Measurements from ENCODE around the gene MLKL. TPM values are rescaled to one million over a fixed set of nuclear protein-coding genes. Genes with fewer than 3 reads are reported as not detected.

MLKL gene
- total and polyA plus RNA-seq, 2 of the 13 experiments (the other 11 are each of a cell fraction or from before 2014, with no cell fraction given): 6.4 to 10.7 TPM

DNA sequence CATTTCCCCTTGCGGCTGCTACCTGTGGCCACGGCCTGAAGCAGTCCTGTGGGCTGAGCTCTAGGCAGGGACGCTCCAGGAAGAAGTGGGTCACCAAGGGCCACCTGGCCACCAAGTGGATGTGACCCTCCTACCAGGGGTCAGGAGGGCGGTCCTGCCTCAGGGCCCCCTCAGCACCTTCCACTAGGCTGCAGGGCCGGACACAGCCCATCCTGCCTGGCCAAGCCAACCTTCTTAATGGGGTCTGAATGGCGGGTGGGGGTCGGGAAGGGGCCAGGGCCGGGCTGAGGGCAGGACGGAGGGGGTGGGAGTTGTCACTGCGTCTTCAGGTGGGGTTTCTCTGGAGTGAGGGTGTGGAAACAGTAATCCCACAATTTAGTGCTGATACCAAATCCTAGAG is 13.2 kb upstream of the MLKL start:
- no peak overlapping the region for H3K27ac ChIP-seq (ENCODE audit: extremely low read length, insufficient read depth, low read length)
- in situ Hi-C loops (cut with HindIII; ENCODE audit: extremely low pct_ligation_motif_present, low pct_unique_long_range_greater_than_20kb): no loop called here
- ChIA-PET CTCF (ENCODE audit: low intra/inter-chr PET ratio, low total read pairs) (no interaction called here), POLR2A (interaction anchor here (1.2 kb wide), 1 partner anchor 13 kb away, joined by 5 read pairs; the partner anchor contains the start of gene MLKL)
- no peak overlapping the region for H3K9ac ChIP-seq (ENCODE audit: insufficient read depth, low read depth, low read length)
- peaks cover 14% of the 10 kb centered on the region for H3K4me1 ChIP-seq (ENCODE audit: insufficient read depth, low read length)
- no peak overlapping the region for H2AFZ ChIP-seq (ENCODE audit: low read length)
- H3K4me2 ChIP-seq (ENCODE audit: low read depth, low read length): no peak overlapping the region
- BruUV-seq (replicated peaks): no TSS peak
- H3K79me2 ChIP-seq (ENCODE audit: insufficient read depth, low read length): no peaks in the 10 kb centered on the region
- DNase-seq (ENCODE audit: low spot score) (no peak), ATAC-seq (no peak), FAIRE-seq (no peak)
- H3K27me3 ChIP-seq (ENCODE audit: control insufficient read depth in 1 of 2, insufficient read depth in 2 of 2, low read length in 2 of 2): peaks cover 20 to 56% of the 10 kb centered on the region in 2 experiments
- WGBS (ENCODE audit: low lambda C conversion rate): 9% methylated on average over 9 of the region's 10 CpGs
- H3K36me3 ChIP-seq (replicated peaks in 1 of 2; ENCODE audit: control insufficient read depth in 1 of 2, insufficient read depth in 2 of 2, low read length in 2 of 2): no peaks in the 10 kb centered on the region
- H4K20me1 ChIP-seq (ENCODE audit: insufficient read depth, low read length): no peaks in the 10 kb centered on the region
- intact Hi-C loops (cut with micrococcal nuclease; ENCODE audit: unreplicated experiment): no loop called here
- no peaks in the 10 kb centered on the region for H3K9me3 ChIP-seq (ENCODE audit: low read length)
- no peak overlapping the region for H3K4me3 ChIP-seq (replicated peaks in 1 of 3; ENCODE audit: insufficient read depth in 1 of 3, low read depth in 2 of 3, low read length in 3 of 3)
- no peak for TF ChIP-seq IRX3 (CRISPR knock-in tag; IDR thresholded peaks at IDR 0.05; ENCODE audit: borderline replicate concordance, low read depth)
- TF ChIP-seq, protein P1, sequence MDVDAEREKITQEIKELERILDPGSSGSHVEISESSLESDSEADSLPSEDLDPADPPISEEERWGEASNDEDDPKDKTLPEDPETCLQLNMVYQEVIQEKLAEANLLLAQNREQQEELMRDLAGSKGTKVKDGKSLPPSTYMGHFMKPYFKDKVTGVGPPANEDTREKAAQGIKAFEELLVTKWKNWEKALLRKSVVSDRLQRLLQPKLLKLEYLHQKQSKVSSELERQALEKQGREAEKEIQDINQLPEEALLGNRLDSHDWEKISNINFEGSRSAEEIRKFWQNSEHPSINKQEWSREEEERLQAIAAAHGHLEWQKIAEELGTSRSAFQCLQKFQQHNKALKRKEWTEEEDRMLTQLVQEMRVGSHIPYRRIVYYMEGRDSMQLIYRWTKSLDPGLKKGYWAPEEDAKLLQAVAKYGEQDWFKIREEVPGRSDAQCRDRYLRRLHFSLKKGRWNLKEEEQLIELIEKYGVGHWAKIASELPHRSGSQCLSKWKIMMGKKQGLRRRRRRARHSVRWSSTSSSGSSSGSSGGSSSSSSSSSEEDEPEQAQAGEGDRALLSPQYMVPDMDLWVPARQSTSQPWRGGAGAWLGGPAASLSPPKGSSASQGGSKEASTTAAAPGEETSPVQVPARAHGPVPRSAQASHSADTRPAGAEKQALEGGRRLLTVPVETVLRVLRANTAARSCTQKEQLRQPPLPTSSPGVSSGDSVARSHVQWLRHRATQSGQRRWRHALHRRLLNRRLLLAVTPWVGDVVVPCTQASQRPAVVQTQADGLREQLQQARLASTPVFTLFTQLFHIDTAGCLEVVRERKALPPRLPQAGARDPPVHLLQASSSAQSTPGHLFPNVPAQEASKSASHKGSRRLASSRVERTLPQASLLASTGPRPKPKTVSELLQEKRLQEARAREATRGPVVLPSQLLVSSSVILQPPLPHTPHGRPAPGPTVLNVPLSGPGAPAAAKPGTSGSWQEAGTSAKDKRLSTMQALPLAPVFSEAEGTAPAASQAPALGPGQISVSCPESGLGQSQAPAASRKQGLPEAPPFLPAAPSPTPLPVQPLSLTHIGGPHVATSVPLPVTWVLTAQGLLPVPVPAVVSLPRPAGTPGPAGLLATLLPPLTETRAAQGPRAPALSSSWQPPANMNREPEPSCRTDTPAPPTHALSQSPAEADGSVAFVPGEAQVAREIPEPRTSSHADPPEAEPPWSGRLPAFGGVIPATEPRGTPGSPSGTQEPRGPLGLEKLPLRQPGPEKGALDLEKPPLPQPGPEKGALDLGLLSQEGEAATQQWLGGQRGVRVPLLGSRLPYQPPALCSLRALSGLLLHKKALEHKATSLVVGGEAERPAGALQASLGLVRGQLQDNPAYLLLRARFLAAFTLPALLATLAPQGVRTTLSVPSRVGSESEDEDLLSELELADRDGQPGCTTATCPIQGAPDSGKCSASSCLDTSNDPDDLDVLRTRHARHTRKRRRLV (CRISPR knock-in tag; IDR thresholded peaks at IDR 0.05): no peak
- TF ChIP-seq ZNF687 (CRISPR knock-in tag; IDR thresholded peaks at IDR 0.05): no peak
- TF ChIP-seq ZNF17 (CRISPR knock-in tag; IDR thresholded peaks at IDR 0.05): no peak
- TF ChIP-seq SMAD1 (CRISPR knock-in tag; IDR thresholded peaks at IDR 0.05; ENCODE audit: borderline replicate concordance, low read depth): no peak
- TF ChIP-seq, protein P2, sequence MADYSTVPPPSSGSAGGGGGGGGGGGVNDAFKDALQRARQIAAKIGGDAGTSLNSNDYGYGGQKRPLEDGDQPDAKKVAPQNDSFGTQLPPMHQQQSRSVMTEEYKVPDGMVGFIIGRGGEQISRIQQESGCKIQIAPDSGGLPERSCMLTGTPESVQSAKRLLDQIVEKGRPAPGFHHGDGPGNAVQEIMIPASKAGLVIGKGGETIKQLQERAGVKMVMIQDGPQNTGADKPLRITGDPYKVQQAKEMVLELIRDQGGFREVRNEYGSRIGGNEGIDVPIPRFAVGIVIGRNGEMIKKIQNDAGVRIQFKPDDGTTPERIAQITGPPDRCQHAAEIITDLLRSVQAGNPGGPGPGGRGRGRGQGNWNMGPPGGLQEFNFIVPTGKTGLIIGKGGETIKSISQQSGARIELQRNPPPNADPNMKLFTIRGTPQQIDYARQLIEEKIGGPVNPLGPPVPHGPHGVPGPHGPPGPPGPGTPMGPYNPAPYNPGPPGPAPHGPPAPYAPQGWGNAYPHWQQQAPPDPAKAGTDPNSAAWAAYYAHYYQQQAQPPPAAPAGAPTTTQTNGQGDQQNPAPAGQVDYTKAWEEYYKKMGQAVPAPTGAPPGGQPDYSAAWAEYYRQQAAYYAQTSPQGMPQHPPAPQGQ (CRISPR knock-in tag; IDR thresholded peaks at IDR 0.05; ENCODE audit: borderline replicate concordance): no peak
- TF ChIP-seq EEA1 (CRISPR knock-in tag; IDR thresholded peaks at IDR 0.05; ENCODE audit: borderline replicate concordance): no peak
- no peak for TF ChIP-seq JUN (CRISPR knock-in tag; IDR thresholded peaks at IDR 0.05)
- TF ChIP-seq HNF4G (IDR thresholded peaks at IDR 0.05; ENCODE audit: borderline replicate concordance, low read depth, low read length): no peak
- TF ChIP-seq HNF4G (CRISPR knock-in tag; IDR thresholded peaks at IDR 0.05; ENCODE audit: borderline replicate concordance, low read depth): no peak
- no peak for TF ChIP-seq AKAP8 (CRISPR knock-in tag; IDR thresholded peaks at IDR 0.05)
- TF ChIP-seq, protein P3, sequence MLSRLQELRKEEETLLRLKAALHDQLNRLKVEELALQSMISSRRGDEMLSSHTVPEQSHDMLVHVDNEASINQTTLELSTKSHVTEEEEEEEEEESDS (CRISPR knock-in tag; IDR thresholded peaks at IDR 0.05; ENCODE audit: borderline replicate concordance): no peak

Data from HepG2 (cell line).